ENCODE measurements around the gene C9orf72. TPM values are rescaled to one million over a fixed set of nuclear protein-coding genes. Genes with fewer than 3 reads are reported as not detected.

The C9orf72 gene
- total and polyA plus RNA-seq, 2 of the 8 experiments (the other 6 are each of a cell fraction or from before 2014, with no cell fraction given) = 7.2 to 17.5 TPM

DNA sequence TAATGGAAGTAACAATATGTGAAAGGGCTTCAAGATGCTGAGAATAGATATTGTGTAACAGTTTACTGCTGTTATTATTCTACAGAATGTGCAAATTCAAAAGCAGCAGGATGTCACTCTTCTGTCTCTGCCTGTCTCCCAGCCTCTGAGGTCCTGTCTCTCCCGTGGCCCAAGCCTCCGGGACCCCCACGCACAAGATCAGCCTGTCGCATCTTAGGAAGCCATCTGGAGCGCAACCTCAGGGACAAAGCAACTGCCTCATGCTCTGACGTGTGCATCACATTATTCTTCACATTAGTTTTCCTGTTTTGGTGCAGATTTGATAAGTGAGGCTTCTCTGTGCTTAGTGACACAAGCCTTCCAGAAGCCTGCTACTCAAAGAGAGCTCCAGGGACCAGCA lies 46.5 kb upstream of the C9orf72 start:
- ChIA-PET POLR2A (ENCODE audit: partially characterized antibody) (no interaction called here), CTCF (ENCODE audit: partially characterized antibody) (no interaction called here)
- H3K4ac ChIP-seq (replicated peaks; ENCODE audit: insufficient read length, low read depth, low read length) = no peak overlapping the region
- H3K23ac ChIP-seq (ENCODE audit: insufficient read length) = no peak overlapping the region
- TF ChIP-seq ZNF274 (IDR thresholded peaks at IDR 0.05; ENCODE audit: borderline replicate concordance, extremely low read depth, low read length) (no peak), RXRA (IDR thresholded peaks at IDR 0.05; ENCODE audit: insufficient read depth, low read depth, low read length) (no peak), POLR2A (IDR thresholded peaks at IDR 0.05; ENCODE audit: control extremely low read depth in 1 of 2, low read depth in 2 of 2, low read length in 2 of 2) (no peak), MAFK (IDR thresholded peaks at IDR 0.05; ENCODE audit: low read depth, low read length) (no peak), SIRT6 (IDR thresholded peaks at IDR 0.05; ENCODE audit: low read length) (no peak), BRCA1 (IDR thresholded peaks at IDR 0.05; ENCODE audit: low read depth, low read length) (no peak), SAP30 (IDR thresholded peaks at IDR 0.05; ENCODE audit: insufficient read depth, insufficient replicate concordance, low read length) (no peak)
- H2BK15ac ChIP-seq (ENCODE audit: low read length) = no peak overlapping the region
- H3K4me2 ChIP-seq (ENCODE audit: insufficient read depth in 1 of 2, low read depth in 2 of 2, low read length in 2 of 2) = no peak overlapping the region
- no peak overlapping the region for H4K8ac ChIP-seq (ENCODE audit: extremely low read depth, insufficient read depth, low read length)
- H3K9me3 ChIP-seq (ENCODE audit: insufficient read depth in 2 of 2, low read depth in 1 of 2, low read length in 1 of 2) = no peaks in the 10 kb centered on the region
- no peak overlapping the region for H3K14ac ChIP-seq (ENCODE audit: insufficient read length)
- no peak overlapping the region for H2AK5ac ChIP-seq (ENCODE audit: low read depth, low read length)
- H3K79me2 ChIP-seq (ENCODE audit: control insufficient read depth in 1 of 2, insufficient read depth in 2 of 2, low read length in 2 of 2) = no peaks in the 10 kb centered on the region
- H3K4me1 ChIP-seq (replicated peaks in 1 of 4; ENCODE audit: control insufficient read depth in 3 of 4, insufficient read depth in 4 of 4, low read length in 3 of 4) = no peaks in the 10 kb centered on the region
- H3K27ac ChIP-seq (ENCODE audit: low read depth, low read length) = no peak overlapping the region
- H4K20me1 ChIP-seq (replicated peaks in 1 of 2; ENCODE audit: control insufficient read depth in 1 of 2, insufficient read depth in 2 of 2, low read length in 2 of 2) = no peaks in the 10 kb centered on the region
- H4K5ac ChIP-seq (ENCODE audit: insufficient read length, low read depth, low read length) = no peak overlapping the region
- H2BK12ac ChIP-seq (ENCODE audit: low read depth, low read length) = no peak overlapping the region
- 92% methylated on average over 6 of the region's 6 CpGs; no CpG with 5 or more reads in 1 of the 2 experiments for WGBS, 2 experiments (ENCODE audit: extremely low coverage in 1 of 2, insufficient coverage in 1 of 2, insufficient read length in 1 of 2, insufficient replicate concordance in 2 of 2, low coverage in 1 of 2, low lambda C conversion rate in 2 of 2, missing lambda C conversion rate in 1 of 2)
- no peak overlapping the region for H2BK20ac ChIP-seq (ENCODE audit: low read length)
- no peak overlapping the region for H2AFZ ChIP-seq (ENCODE audit: low read length)
- no peaks in the 10 kb centered on the region for H3K79me1 ChIP-seq (ENCODE audit: low read depth, low read length)
- H3K18ac ChIP-seq (ENCODE audit: extremely low read depth, low read length) = no peak overlapping the region
- FAIRE-seq (no peak), DNase-seq (ENCODE audit: low read depth in 1 of 2, low spot score in 2 of 2) (no peak)
- no peak overlapping the region for H2BK5ac ChIP-seq (ENCODE audit: low read depth, low read length)
- H3K23me2 ChIP-seq (ENCODE audit: low read depth, low read length) = no peaks in the 10 kb centered on the region
- H3K9ac ChIP-seq (replicated peaks in 1 of 4; ENCODE audit: extremely low read depth in 1 of 4, low read depth in 3 of 4, low read length in 3 of 4) = no peak overlapping the region
- H3K36me3 ChIP-seq (ENCODE audit: control insufficient read depth in 2 of 4, insufficient read depth in 4 of 4, low read length in 3 of 4) = no peaks in the 10 kb centered on the region
- no peak overlapping the region for H3K4me3 ChIP-seq (ENCODE audit: extremely low read depth in 1 of 4, insufficient read depth in 2 of 4, low read depth in 3 of 4, low read length in 4 of 4)
- no peaks in the 10 kb centered on the region for H3K27me3 ChIP-seq (replicated peaks in 1 of 4; ENCODE audit: control insufficient read depth in 3 of 4, extremely low read depth in 1 of 4, insufficient read depth in 3 of 4, low read length in 3 of 4)
- H2BK120ac ChIP-seq (replicated peaks; ENCODE audit: low read depth, low read length) = no peak overlapping the region
- no peak overlapping the region for H4K91ac ChIP-seq (replicated peaks; ENCODE audit: insufficient read length, low read length)
- no peak overlapping the region for H3K56ac ChIP-seq (replicated peaks; ENCODE audit: insufficient read length, low read depth, low read length)
